Uterus (tissue), 2 donors: ENCODE data around the gene IQCK.

ENCODE experiments used
- CTCF ChIP-seq, 4 experiments: fragments of 200-600 bp in 2 of 4; fragments of 450-650 bp in 2 of 4; sonication (generic) in 2 of 4; IDR thresholded peaks; one replicate each; pipeline ENCODE4 v1.5.1; 2016 to 2019; ENCODE audit warnings: antibody characterized with exemption in 4 of 4, mild to moderate bottlenecking in 2 of 4, moderate library complexity in 1 of 4
- POLR2A ChIP-seq, 2 donors: fragments of 450-650 bp; IDR thresholded peaks; one replicate each; pipeline ENCODE4 v1.6.1; 2016; ENCODE audit warnings: antibody characterized with exemption in 2 of 2, mild to moderate bottlenecking in 1 of 2, moderate library complexity in 1 of 2

GRCh38 chr16:19744670-19745069 is 26.6 kb downstream of the IQCK start:
- TF ChIP-seq CTCF (IDR thresholded peaks at IDR 0.05) (no peak), POLR2A (IDR thresholded peaks at IDR 0.05) (no peak)
